Measurements from ENCODE around the gene ARID4A. TPM values are rescaled to one million over a fixed set of nuclear protein-coding genes. Genes with fewer than 3 reads are reported as not detected.
"Not testable (repeated sequence)": the region's sequence is repeated elsewhere in the genome, so short reads cannot be mapped to it uniquely, and the experiment has no call there.

Gene ARID4A
- total and polyA plus RNA-seq, 4 donors, result 7.3 to 49.3 (median 15.2) TPM

DNA sequence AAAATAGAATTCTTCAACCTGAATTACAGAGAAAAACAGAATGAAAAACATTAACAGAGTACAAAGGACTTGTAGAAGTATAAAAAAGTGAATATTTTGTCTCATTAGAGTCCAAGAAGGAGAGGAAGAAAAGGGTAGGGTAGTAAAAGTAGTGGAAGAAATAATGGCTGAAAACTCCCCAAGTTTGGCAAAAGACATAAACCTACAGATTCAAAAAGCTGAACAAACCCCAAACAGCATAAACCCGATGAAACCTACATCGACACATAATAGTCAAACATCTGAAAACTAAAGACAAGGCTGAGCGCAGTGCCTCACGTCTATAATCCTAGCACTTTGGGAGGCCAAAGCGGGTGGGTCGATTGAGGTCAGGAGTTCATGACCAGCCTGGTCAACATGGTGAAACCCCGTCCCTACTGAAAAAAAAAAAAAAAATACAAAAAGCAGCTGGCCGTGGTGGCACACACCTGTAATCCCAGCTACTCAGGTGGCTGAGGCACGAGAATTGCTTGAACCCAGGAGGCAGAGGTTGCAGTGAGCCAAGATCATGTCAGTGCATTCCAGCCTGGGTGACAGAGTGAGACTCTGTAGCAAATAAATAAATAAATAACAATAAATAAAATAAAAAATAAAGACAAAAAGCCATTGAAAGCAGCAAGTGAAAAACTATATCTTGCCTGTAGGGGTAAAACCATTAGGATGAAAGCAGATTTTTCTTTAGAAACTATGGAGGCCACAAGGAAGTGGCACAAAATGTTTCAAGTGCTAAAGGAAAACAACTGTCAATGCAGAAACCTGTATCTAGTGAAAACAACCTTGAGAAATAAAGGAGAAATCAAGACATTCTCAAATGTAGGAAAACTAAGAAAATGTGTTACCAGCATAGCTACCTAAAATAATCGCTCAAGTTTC is 117.5 kb downstream of the ARID4A start:
- DNase-seq, result no peak
- H3K36me3 ChIP-seq (ENCODE audit: control insufficient read depth in 4 of 4, insufficient read depth in 4 of 4, low read length in 4 of 4), result peaks cover 9 to 22% (median 15%) of the 10 kb centered on the region in 4 donors
- TF ChIP-seq, protein P1, sequence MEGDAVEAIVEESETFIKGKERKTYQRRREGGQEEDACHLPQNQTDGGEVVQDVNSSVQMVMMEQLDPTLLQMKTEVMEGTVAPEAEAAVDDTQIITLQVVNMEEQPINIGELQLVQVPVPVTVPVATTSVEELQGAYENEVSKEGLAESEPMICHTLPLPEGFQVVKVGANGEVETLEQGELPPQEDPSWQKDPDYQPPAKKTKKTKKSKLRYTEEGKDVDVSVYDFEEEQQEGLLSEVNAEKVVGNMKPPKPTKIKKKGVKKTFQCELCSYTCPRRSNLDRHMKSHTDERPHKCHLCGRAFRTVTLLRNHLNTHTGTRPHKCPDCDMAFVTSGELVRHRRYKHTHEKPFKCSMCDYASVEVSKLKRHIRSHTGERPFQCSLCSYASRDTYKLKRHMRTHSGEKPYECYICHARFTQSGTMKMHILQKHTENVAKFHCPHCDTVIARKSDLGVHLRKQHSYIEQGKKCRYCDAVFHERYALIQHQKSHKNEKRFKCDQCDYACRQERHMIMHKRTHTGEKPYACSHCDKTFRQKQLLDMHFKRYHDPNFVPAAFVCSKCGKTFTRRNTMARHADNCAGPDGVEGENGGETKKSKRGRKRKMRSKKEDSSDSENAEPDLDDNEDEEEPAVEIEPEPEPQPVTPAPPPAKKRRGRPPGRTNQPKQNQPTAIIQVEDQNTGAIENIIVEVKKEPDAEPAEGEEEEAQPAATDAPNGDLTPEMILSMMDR (IDR thresholded peaks at IDR 0.05; ENCODE audit: control extremely low read depth, extremely low read depth), result no peak
- H3K4me1 ChIP-seq (ENCODE audit: control insufficient read depth in 5 of 5, insufficient read depth in 5 of 5, low read length in 5 of 5), result peaks cover 0 to 3% (median 0%) of the 10 kb centered on the region in 5 donors
- H3K9ac ChIP-seq (ENCODE audit: insufficient read depth in 1 of 2, low read length in 2 of 2), result no peak overlapping the region
- ATAC-seq (ENCODE audit: insufficient read depth, low FRiP score), result no peak
- WGBS, 2 donors, result 96 to 97% methylated on average over 10 of the region's 10 CpGs
- no peak overlapping the region for H3K27ac ChIP-seq (ENCODE audit: low read depth in 1 of 2, low read length in 1 of 2)
- H3K9me3 ChIP-seq (ENCODE audit: control insufficient read depth in 4 of 4, insufficient read depth in 3 of 4, low read length in 3 of 4), result no peaks in the 10 kb centered on the region
- H3K27me3 ChIP-seq (ENCODE audit: control insufficient read depth in 3 of 3, insufficient read depth in 3 of 3, low read length in 2 of 3), result no peaks in the 10 kb centered on the region
- H3K4me3 ChIP-seq, result no peak overlapping the region

DNA sequence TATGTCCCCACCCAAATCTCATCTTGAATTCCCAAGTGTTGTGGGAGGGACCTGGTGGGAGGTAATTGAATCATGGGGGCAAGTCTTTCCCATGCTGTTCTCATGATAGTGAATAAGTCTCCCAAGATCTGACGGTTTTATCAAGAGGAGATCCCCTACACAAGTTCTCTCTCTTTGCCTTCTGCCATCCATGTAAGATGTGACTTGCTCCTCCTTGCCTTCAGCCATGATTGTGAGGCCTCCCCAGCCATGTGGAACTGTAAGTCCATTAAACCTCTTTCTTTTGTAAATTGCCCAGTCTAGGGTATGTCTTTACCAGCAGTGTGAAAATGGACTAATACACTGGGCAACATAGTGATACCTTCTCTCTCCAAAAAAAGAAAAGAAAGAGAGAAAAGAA is 118.6 kb downstream of the ARID4A start:
- H3K9ac ChIP-seq (ENCODE audit: insufficient read depth in 1 of 2, low read length in 2 of 2); DNase-seq; H3K27me3 ChIP-seq (ENCODE audit: control insufficient read depth in 3 of 3, insufficient read depth in 3 of 3, low read length in 2 of 3); H3K27ac ChIP-seq (ENCODE audit: low read depth in 1 of 2, low read length in 1 of 2); ATAC-seq (ENCODE audit: insufficient read depth, low FRiP score); H3K4me3 ChIP-seq; H3K4me1 ChIP-seq (ENCODE audit: control insufficient read depth in 5 of 5, insufficient read depth in 5 of 5, low read length in 5 of 5); H3K9me3 ChIP-seq (ENCODE audit: control insufficient read depth in 4 of 4, insufficient read depth in 3 of 4, low read length in 3 of 4): not testable (repeated sequence)
- peaks cover 10 to 26% (median 15%) of the 10 kb centered on the region in 4 donors for H3K36me3 ChIP-seq (ENCODE audit: control insufficient read depth in 4 of 4, insufficient read depth in 4 of 4, low read length in 4 of 4)
- whole genome bisulfite sequencing, 2 donors, result 94 to 100% methylated on average over 1 of the region's 1 CpG

Small RNA genes lying within 50 kb of the gene (small RNA-seq; reads per million reads assigned to genes)
- gene RNU6-341P (ENCODE audit: low replicate concordance), result not detected

Other genes starting within 250 kb of the ARID4A start
- 10 to 100 TPM in 1 of 2 donors, 1 to 10 TPM in 1; 1.8 to 14.2 TPM for gene ARMH4, start 146.3 kb upstream of the ARID4A start, total RNA-seq
- gene ARMH4, start 146.3 kb upstream of the ARID4A start, polyA plus RNA-seq, result under 1 TPM; 0.40 to 0.47 TPM
- gene ACTR10, start 98.4 kb upstream of the ARID4A start, total RNA-seq, result 10 to 100 TPM; 56.7 to 83.6 TPM
- gene ACTR10, start 98.4 kb upstream of the ARID4A start, polyA plus RNA-seq, result 10 to 100 TPM; 53.8 to 77.9 TPM
- 100 to 1,000 TPM in 1 of 2 donors, 10 to 100 TPM in 1; 64.3 to 167 TPM for gene PSMA3, start 53.7 kb upstream of the ARID4A start, total RNA-seq
- gene PSMA3, start 53.7 kb upstream of the ARID4A start, polyA plus RNA-seq, result 100 to 1,000 TPM; 194 to 302 TPM
- gene TOMM20L, start 97.4 kb downstream of the ARID4A start, total RNA-seq, result under 1 TPM in 1 of 2 donors, not detected in 1; 0.74 TPM
- gene TOMM20L, start 97.4 kb downstream of the ARID4A start, polyA plus RNA-seq, result not detected
- 10 to 100 TPM; 18.7 to 30.6 TPM for gene TIMM9, start 129.0 kb downstream of the ARID4A start, total RNA-seq
- gene TIMM9, start 129.0 kb downstream of the ARID4A start, polyA plus RNA-seq, result 10 to 100 TPM; 23.6 to 50.7 TPM
- gene KIAA0586, start 129.2 kb downstream of the ARID4A start, total RNA-seq, result 10 to 100 TPM; 13.4 to 30.1 TPM
- gene KIAA0586, start 129.2 kb downstream of the ARID4A start, polyA plus RNA-seq, result 1 to 10 TPM; 5.3 to 5.8 TPM

Measured in lung (tissue), 13 donors.